Aorta (tissue), 5 donors: Measurements from ENCODE around the gene ZW10. TPM values are rescaled to one million over a fixed set of nuclear protein-coding genes. Genes with fewer than 3 reads are reported as not detected.
"Not testable (repeated sequence)": the region's sequence is repeated elsewhere in the genome, so short reads cannot be mapped to it uniquely, and the experiment has no call there.

Experiments
- ATAC-seq: fragments of 200-7000 bp; cut with Tn5 transposase; one replicate; pipeline ENCODE4 v1.9.1; 2022; ENCODE audit warnings: moderate library complexity; ENCODE audit not compliant: low FRiP score
- DNase-seq, 2 donors: peaks; one replicate each; pipeline ENCODE4 v3.0.0-alpha.2; 2020
- H3K27ac ChIP-seq, 2 donors: one replicate each; pipeline ENCODE4 v1.5.1; 2013; ENCODE audit warnings: low read length in 2 of 2, mild to moderate bottlenecking in 2 of 2, moderate library complexity in 2 of 2, control low read depth in 1 of 2, inconsistent platforms in 1 of 2, low read depth in 1 of 2
- H3K27me3 ChIP-seq, 2 donors: one replicate each; pipeline ENCODE4 v1.6.1; 2013; ENCODE audit warnings: control low read depth in 1 of 2, low read length in 1 of 2, mild to moderate bottlenecking in 1 of 2, moderate library complexity in 1 of 2; ENCODE audit not compliant: insufficient read depth in 2 of 2, control insufficient read depth in 1 of 2
- H3K36me3 ChIP-seq, 2 donors: one replicate each; pipeline ENCODE4 v1.6.1; 2013; ENCODE audit warnings: control low read depth in 1 of 2, low read length in 1 of 2, mild to moderate bottlenecking in 1 of 2; ENCODE audit not compliant: insufficient read depth in 2 of 2, control insufficient read depth in 1 of 2
- H3K4me1 ChIP-seq, 2 donors: one replicate each; pipeline ENCODE4 v1.6.1; 2013; ENCODE audit warnings: low read length in 2 of 2, control low read depth in 1 of 2, mild to moderate bottlenecking in 1 of 2, moderate library complexity in 1 of 2; ENCODE audit not compliant: insufficient read depth in 2 of 2, control insufficient read depth in 1 of 2
- H3K4me3 ChIP-seq, 2 donors: one replicate each; pipeline ENCODE4 v1.5.1; 2013; ENCODE audit warnings: low read length in 2 of 2, control low read depth in 1 of 2, mild to moderate bottlenecking in 1 of 2
- H3K9me3 ChIP-seq: one replicate; pipeline ENCODE4 v1.6.1; 2013; ENCODE audit warnings: mild to moderate bottlenecking, low read length; ENCODE audit not compliant: control insufficient read depth
- WGBS, 2 donors: extraction: QIAGEN DNeasy Blood & Tissue Kit; methylation state at CpG; one replicate each; pipeline ENCODE4 v1.1.7; 2013; 5-methylcytosine and 5-hydroxymethylcytosine counted together
- intact Hi-C, 2 donors: fragments of 100-400 bp; cut with DNase I; formaldehyde crosslinking; loops; one replicate each; pipeline versions ENCODE4 v1.14.2 to v1.15.0; 2022
- polyA plus RNA-seq, 2 donors: library from polyadenylated mRNA; stranded (reverse); fragments of 200-250 nt; gene quantifications; one replicate each; pipeline ENCODE4 v1.2.3, GENCODE V29; 2013
- total RNA-seq, 2 donors: library from RNA; stranded (reverse); fragmentation: NEBNext Ultra II Directional; extraction: Animal tissue kit (Norgen Biotek cat#: 25700); gene quantifications; one replicate each; pipeline ENCODE4 v1.2.1, GENCODE V29; 2021
- donor health status: healthy with polysubstance abuse.
- donor health status: Bipolar disorder and iron deficiency.
- donor health status: DM: no; HTN: no; CAD: no.
- donor health status: DM: no; HTN: no; CAD: no.
- donor health status: DM: yes; HTN: yes; CAD: no.

The ZW10 gene
- total and polyA plus RNA-seq, 4 donors = 6.4 to 12.0 (median 9.4) TPM

- H3K9me3 ChIP-seq = no peaks in the 10 kb centered on the region
- no peak overlapping the region for H3K4me3 ChIP-seq
- no peaks in the 10 kb centered on the region for H3K27me3 ChIP-seq
- no peaks in the 10 kb centered on the region for H3K4me1 ChIP-seq
- intact Hi-C loops = no loop called here
- DNase-seq (no peak), ATAC-seq (no peak)
- no peak overlapping the region for H3K27ac ChIP-seq
- H3K36me3 ChIP-seq = peaks cover 6 to 9% of the 10 kb centered on the region in 2 donors
These were observed 29.1 kb upstream of the ZW10 start for GRCh38 chr11:113802621-113803020.

- Histone ChIP-seq H3K4me1 (no peaks in the 10 kb centered on the region), H3K27ac (no peak overlapping the region), H3K9me3 (no peaks in the 10 kb centered on the region), H3K36me3 (peaks cover 0 to 4% of the 10 kb centered on the region in 2 donors), H3K4me3 (no peak overlapping the region), H3K27me3 (no peaks in the 10 kb centered on the region)
- ATAC-seq (peak; percentile 83), DNase-seq (no peak)
- intact Hi-C loops = loop anchor here (5.0 kb wide), 1 partner anchor 489 kb away; no protein-coding TSS in a partner anchor
- WGBS, 2 donors = 53 to 56% methylated on average over 3 of the region's 3 CpGs
These were observed 23.3 kb upstream of the ZW10 start for GRCh38 chr11:113796663-113797259.

GRCh38 chr11:113789675-113790320 lies 16.3 kb upstream of the ZW10 start:
- no peak for DNase-seq
- Histone ChIP-seq H3K4me3 (no peak overlapping the region), H3K9me3 (no peaks in the 10 kb centered on the region), H3K4me1 (no peaks in the 10 kb centered on the region), H3K27ac (no peak overlapping the region), H3K27me3 (no peaks in the 10 kb centered on the region), H3K36me3 (no peaks in the 10 kb centered on the region)
- WGBS, 2 donors = 84 to 85% methylated on average over 35 of the region's 35 CpGs
- intact Hi-C loops = no loop called here
- no peak for ATAC-seq

- H3K9me3 ChIP-seq, intact Hi-C loops, H3K4me3 ChIP-seq, H3K4me1 ChIP-seq, H3K36me3 ChIP-seq, DNase-seq, H3K27ac ChIP-seq, ATAC-seq, H3K27me3 ChIP-seq: not testable (repeated sequence)
- WGBS, 2 donors = 84 to 89% methylated on average over 22 of the region's 22 CpGs
These were observed 15.5 kb upstream of the ZW10 start for GRCh38 chr11:113789016-113789415.

GRCh38 chr11:113782134-113782533 lies 8.6 kb upstream of the ZW10 start:
- H3K27ac ChIP-seq = no peak overlapping the region
- intact Hi-C loops = no loop called here
- H3K9me3 ChIP-seq = no peaks in the 10 kb centered on the region
- no peaks in the 10 kb centered on the region for H3K36me3 ChIP-seq
- no peaks in the 10 kb centered on the region for H3K4me1 ChIP-seq
- DNase-seq = no peak
- H3K4me3 ChIP-seq = no peak overlapping the region
- 92 to 93% methylated on average over 1 of the region's 1 CpG for WGBS, 2 donors
- no peaks in the 10 kb centered on the region for H3K27me3 ChIP-seq
- no peak for ATAC-seq

- no peak for ATAC-seq
- no peaks in the 10 kb centered on the region for H3K4me1 ChIP-seq
- no peak overlapping the region for H3K4me3 ChIP-seq
- no peak for DNase-seq
- H3K36me3 ChIP-seq = no peaks in the 10 kb centered on the region
- H3K9me3 ChIP-seq = no peaks in the 10 kb centered on the region
- WGBS, 2 donors = 59 to 71% methylated on average over 5 of the region's 5 CpGs
- intact Hi-C loops = no loop called here
- no peaks in the 10 kb centered on the region for H3K27me3 ChIP-seq
- H3K27ac ChIP-seq = no peak overlapping the region
These were observed 8.2 kb upstream of the ZW10 start for GRCh38 chr11:113781682-113782081.

GRCh38 chr11:113779496-113779895 lies 6.0 kb upstream of the ZW10 start, which contains the start of gene CLDN25:
TSS of gene CLDN25 (plus strand) at chr11:113779796. CDS start at chr11:113779796, 0 bp downstream.
- ATAC-seq = no peak
- no peak within 1 kb of the TSS for H3K27ac ChIP-seq

GRCh38 chr11:113778111-113778910 lies 4.8 kb upstream of the ZW10 start:
- intact Hi-C loops = no loop called here
- Histone ChIP-seq H3K4me1 (no peaks in the 10 kb centered on the region), H3K36me3 (no peaks in the 10 kb centered on the region), H3K9me3 (no peaks in the 10 kb centered on the region), H3K4me3 (no peak overlapping the region), H3K27me3 (no peaks in the 10 kb centered on the region), H3K27ac (peak overlapping the region; percentile 23 to 83)
- peak in 1 of 2 donors; percentile 53 for DNase-seq
- WGBS, 2 donors = 30 to 32% methylated on average over 11 of the region's 11 CpGs
- no peak for ATAC-seq

More at GRCh38 chr11:113779496-113779895, 6.0 kb upstream of the ZW10 start, which contains the start of gene CLDN25:
- no peaks in the 10 kb centered on the region for H3K36me3 ChIP-seq
- H3K9me3 ChIP-seq = no peaks in the 10 kb centered on the region
- no peak within 1 kb of the TSS for H3K4me3 ChIP-seq
- WGBS, 2 donors = 76 to 79% methylated on average over 4 of the region's 4 CpGs
- intact Hi-C loops = no loop called here
- no peak for DNase-seq
- no peaks in the 10 kb centered on the region for H3K27me3 ChIP-seq
- no peaks in the 10 kb centered on the region for H3K4me1 ChIP-seq
